Measurements from ENCODE around the gene EXOSC9.

The EXOSC9 gene

GRCh38 chr4:121789455-121789854, 11.7 kb upstream of the EXOSC9 start:
- Histone ChIP-seq H3K9me3 (ENCODE audit: control insufficient read depth, insufficient read depth, low read depth, low read length) (0 out of 2 replicates have a peak, but pooled peaks cover under 1% of the 10 kb centered on the region), H3K27ac (ENCODE audit: low read depth, low read length) (no peak overlapping the region), H3K4me1 (ENCODE audit: control insufficient read depth, insufficient read depth, low read length) (peaks cover 3% of the 10 kb centered on the region; the same call in 1 of the 2 replicates), H3K27me3 (ENCODE audit: control insufficient read depth, insufficient read depth, low read length) (no peaks in the 10 kb centered on the region), H3K4me3 (ENCODE audit: low read depth, low read length) (no peak overlapping the region), H3K9ac (ENCODE audit: low read length) (no peak overlapping the region), H3K36me3 (ENCODE audit: control insufficient read depth, insufficient read depth, low read length) (no peaks in the 10 kb centered on the region)

DNA sequence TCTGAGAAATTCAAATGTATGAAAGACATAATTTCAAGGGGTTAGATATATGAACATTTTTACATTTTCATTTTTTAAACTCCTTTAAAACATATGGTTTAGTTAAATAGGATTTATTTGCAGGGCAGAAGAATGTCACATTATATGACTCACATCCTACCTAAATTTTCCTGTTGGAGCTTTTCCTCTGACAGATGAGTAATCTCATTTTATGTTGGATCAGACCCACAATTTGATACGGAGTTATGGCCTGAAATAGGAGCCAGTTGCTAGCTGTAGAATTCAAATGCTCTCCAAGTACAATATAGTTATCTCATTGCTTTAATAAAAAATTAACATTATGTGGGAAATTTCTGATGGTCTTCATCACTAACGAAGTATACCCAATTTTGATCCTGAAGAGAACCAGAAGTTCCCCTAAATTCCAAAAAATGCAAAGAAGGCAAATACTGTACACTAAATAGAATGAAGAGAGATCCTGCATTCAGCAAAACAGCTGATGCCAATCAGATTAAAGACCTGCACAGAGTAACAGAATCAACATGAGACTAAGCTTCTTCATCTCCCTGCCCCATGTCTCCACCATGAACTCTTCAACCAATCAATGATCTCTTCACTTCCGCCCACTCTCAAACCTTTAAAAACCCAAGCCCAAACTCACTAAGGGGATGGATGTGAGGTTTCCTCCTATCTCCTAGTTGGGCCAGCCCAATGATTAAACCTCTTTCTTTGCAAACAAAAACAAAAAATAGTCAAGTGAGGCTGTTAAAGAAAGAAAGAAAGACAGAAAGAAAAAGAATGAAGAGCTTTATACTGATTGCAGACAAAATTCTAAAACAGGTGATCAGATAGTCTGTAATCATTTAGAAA, 10.9 kb upstream of the EXOSC9 start:
- no peak overlapping the region for H3K9ac ChIP-seq (ENCODE audit: low read length)
- H3K27me3 ChIP-seq (ENCODE audit: control insufficient read depth, insufficient read depth, low read length): no peaks in the 10 kb centered on the region
- H3K4me3 ChIP-seq (ENCODE audit: low read depth, low read length): no peak overlapping the region
- H3K27ac ChIP-seq (ENCODE audit: low read depth, low read length): no peak overlapping the region
- H3K9me3 ChIP-seq (ENCODE audit: control insufficient read depth, insufficient read depth, low read depth, low read length): no peaks in the 10 kb centered on the region
- no peaks in the 10 kb centered on the region for H3K36me3 ChIP-seq (ENCODE audit: control insufficient read depth, insufficient read depth, low read length)
- H3K4me1 ChIP-seq (ENCODE audit: control insufficient read depth, insufficient read depth, low read length): peaks cover 9% of the 10 kb centered on the region

GRCh38 chr4:121790976-121791375, 10.1 kb upstream of the EXOSC9 start:
- H3K9ac ChIP-seq (ENCODE audit: low read length): no peak overlapping the region
- H3K27ac ChIP-seq (ENCODE audit: low read depth, low read length): no peak overlapping the region
- no peaks in the 10 kb centered on the region for H3K9me3 ChIP-seq (ENCODE audit: control insufficient read depth, insufficient read depth, low read depth, low read length)
- H3K27me3 ChIP-seq (ENCODE audit: control insufficient read depth, insufficient read depth, low read length): no peaks in the 10 kb centered on the region
- H3K36me3 ChIP-seq (ENCODE audit: control insufficient read depth, insufficient read depth, low read length): no peaks in the 10 kb centered on the region
- peaks cover 16% of the 10 kb centered on the region for H3K4me1 ChIP-seq (ENCODE audit: control insufficient read depth, insufficient read depth, low read length)
- H3K4me3 ChIP-seq (ENCODE audit: low read depth, low read length): no peak overlapping the region

- H3K4me3 ChIP-seq (ENCODE audit: low read depth, low read length): no peak overlapping the region
- no peaks in the 10 kb centered on the region for H3K27me3 ChIP-seq (ENCODE audit: control insufficient read depth, insufficient read depth, low read length)
- H3K9me3 ChIP-seq (ENCODE audit: control insufficient read depth, insufficient read depth, low read depth, low read length): no peaks in the 10 kb centered on the region
- H3K9ac ChIP-seq (ENCODE audit: low read length): no peak overlapping the region
- H3K4me1 ChIP-seq (ENCODE audit: control insufficient read depth, insufficient read depth, low read length): peaks cover 20% of the 10 kb centered on the region
- H3K27ac ChIP-seq (ENCODE audit: low read depth, low read length): no peak overlapping the region
- no peaks in the 10 kb centered on the region for H3K36me3 ChIP-seq (ENCODE audit: control insufficient read depth, insufficient read depth, low read length)
Observed at GRCh38 chr4:121791481-121791880, 9.6 kb upstream of the EXOSC9 start.

DNA sequence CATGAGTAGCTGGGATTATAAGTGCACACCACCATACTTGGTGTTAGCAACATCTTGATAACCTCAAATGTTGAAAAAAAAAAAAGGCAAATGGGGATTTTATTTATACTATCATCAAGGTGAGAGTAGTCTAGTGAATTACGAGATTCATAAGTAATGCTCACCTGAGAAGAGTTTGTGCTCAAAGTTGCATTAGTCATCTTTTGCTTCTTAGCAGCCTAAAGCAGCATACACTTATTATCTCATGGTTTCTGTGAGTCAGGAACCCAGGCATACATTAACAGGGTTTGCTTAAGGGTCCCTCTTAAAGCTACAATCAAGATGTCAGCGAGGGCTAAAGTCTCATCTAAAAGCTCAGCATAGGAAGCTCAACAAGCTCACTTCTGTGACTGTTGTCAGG, 8.2 kb upstream of the EXOSC9 start:
- peaks cover 24% of the 10 kb centered on the region for H3K4me1 ChIP-seq (ENCODE audit: control insufficient read depth, insufficient read depth, low read length)
- H3K36me3 ChIP-seq (ENCODE audit: control insufficient read depth, insufficient read depth, low read length): no peaks in the 10 kb centered on the region
- H3K4me3 ChIP-seq (ENCODE audit: low read depth, low read length): no peak overlapping the region

DNA sequence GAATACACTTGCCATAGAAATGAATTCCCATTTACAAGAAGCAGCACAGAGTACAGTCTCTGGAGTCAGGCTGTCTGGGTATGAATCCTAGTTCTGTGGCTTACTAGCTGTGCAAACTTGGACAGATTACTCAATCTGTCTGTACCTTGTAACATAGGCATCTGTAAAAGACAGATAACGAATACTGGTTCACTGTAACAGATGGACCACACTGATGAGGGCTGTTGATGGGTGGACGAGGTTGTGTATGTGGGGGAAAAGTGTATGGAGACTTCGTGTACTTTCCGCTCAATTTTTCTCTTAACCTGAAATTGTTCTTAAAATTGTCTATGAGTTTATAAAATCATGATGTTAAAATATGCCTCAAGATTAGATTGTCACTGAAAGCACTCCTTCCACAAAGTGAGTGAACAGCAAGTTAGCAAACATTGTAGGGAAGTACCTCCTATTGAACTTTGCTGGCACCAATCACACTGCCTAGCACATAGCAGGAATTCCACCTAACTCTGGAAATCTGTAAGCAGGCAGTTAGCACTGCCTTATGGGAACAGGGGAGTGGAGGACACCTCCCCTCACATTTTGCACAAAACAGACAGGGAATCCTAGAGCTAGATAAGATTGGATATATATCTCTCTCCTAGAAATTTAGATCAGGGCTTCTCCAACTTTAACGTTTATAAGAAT, 6.5 kb upstream of the EXOSC9 start:
- Histone ChIP-seq H3K4me3 (ENCODE audit: low read depth, low read length) (no peak overlapping the region), H3K9me3 (ENCODE audit: control insufficient read depth, insufficient read depth, low read depth, low read length) (no peaks in the 10 kb centered on the region), H3K9ac (ENCODE audit: low read length) (no peak overlapping the region), H3K36me3 (ENCODE audit: control insufficient read depth, insufficient read depth, low read length) (no peaks in the 10 kb centered on the region), H3K27ac (ENCODE audit: low read depth, low read length) (no peak overlapping the region), H3K4me1 (ENCODE audit: control insufficient read depth, insufficient read depth, low read length) (peaks cover 24% of the 10 kb centered on the region), H3K27me3 (ENCODE audit: control insufficient read depth, insufficient read depth, low read length) (no peaks in the 10 kb centered on the region)

More for the DNA sequence above, 8.2 kb upstream of the EXOSC9 start:
- Histone ChIP-seq H3K27me3 (ENCODE audit: control insufficient read depth, insufficient read depth, low read length) (no peaks in the 10 kb centered on the region), H3K9me3 (ENCODE audit: control insufficient read depth, insufficient read depth, low read depth, low read length) (no peaks in the 10 kb centered on the region), H3K27ac (ENCODE audit: low read depth, low read length) (no peak overlapping the region), H3K9ac (ENCODE audit: low read length) (no peak overlapping the region)

- peak overlapping the region; percentile 92 for H3K27ac ChIP-seq (ENCODE audit: low read depth, low read length)
- no peak overlapping the region for H3K4me3 ChIP-seq (ENCODE audit: low read depth, low read length)
- peak overlapping the region; percentile 67 for H3K9ac ChIP-seq (ENCODE audit: low read length)
- no peaks in the 10 kb centered on the region for H3K36me3 ChIP-seq (ENCODE audit: control insufficient read depth, insufficient read depth, low read length)
- no peaks in the 10 kb centered on the region for H3K27me3 ChIP-seq (ENCODE audit: control insufficient read depth, insufficient read depth, low read length)
- H3K9me3 ChIP-seq (ENCODE audit: control insufficient read depth, insufficient read depth, low read depth, low read length): no peaks in the 10 kb centered on the region
- peaks cover 29% of the 10 kb centered on the region for H3K4me1 ChIP-seq (ENCODE audit: control insufficient read depth, insufficient read depth, low read length)
Observed at GRCh38 chr4:121796283-121796682, 4.8 kb upstream of the EXOSC9 start.

- Histone ChIP-seq H3K4me1 (ENCODE audit: control insufficient read depth, insufficient read depth, low read length) (peaks cover 32% of the 10 kb centered on the region), H3K9ac (ENCODE audit: low read length) (no peak overlapping the region), H3K27me3 (ENCODE audit: control insufficient read depth, insufficient read depth, low read length) (no peaks in the 10 kb centered on the region), H3K27ac (ENCODE audit: low read depth, low read length) (no peak overlapping the region), H3K36me3 (ENCODE audit: control insufficient read depth, insufficient read depth, low read length) (peaks cover 19% of the 10 kb centered on the region), H3K4me3 (ENCODE audit: low read depth, low read length) (no peak overlapping the region), H3K9me3 (ENCODE audit: control insufficient read depth, insufficient read depth, low read depth, low read length) (no peaks in the 10 kb centered on the region)
Observed at GRCh38 chr4:121799208-121799823, 1.8 kb upstream of the EXOSC9 start.

GRCh38 chr4:121799867-121800501, 1.1 kb upstream of the EXOSC9 start:
- Histone ChIP-seq H3K9me3 (ENCODE audit: control insufficient read depth, insufficient read depth, low read depth, low read length) (no peaks in the 10 kb centered on the region), H3K4me3 (ENCODE audit: low read depth, low read length) (no peak overlapping the region), H3K27me3 (ENCODE audit: control insufficient read depth, insufficient read depth, low read length) (no peaks in the 10 kb centered on the region), H3K9ac (ENCODE audit: low read length) (no peak overlapping the region), H3K4me1 (ENCODE audit: control insufficient read depth, insufficient read depth, low read length) (peaks cover 25% of the 10 kb centered on the region), H3K27ac (ENCODE audit: low read depth, low read length) (no peak overlapping the region), H3K36me3 (ENCODE audit: control insufficient read depth, insufficient read depth, low read length) (peaks cover 26% of the 10 kb centered on the region)

DNA sequence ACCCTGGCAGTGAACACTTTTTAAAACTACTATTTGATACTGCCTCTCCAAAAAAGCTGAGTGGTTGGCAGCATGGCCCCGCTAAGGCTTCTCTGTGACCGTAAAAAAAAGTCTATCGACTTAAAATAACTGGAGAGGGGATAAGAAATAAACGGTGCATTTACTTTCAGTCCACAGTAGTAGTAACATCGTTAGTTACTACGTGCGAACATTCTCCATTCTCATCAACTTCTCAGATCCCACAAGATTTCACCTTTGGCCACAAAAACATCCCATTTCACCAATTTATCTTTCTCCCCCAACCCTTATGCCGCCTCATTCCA, 524 bp upstream of the EXOSC9 start:
- H3K36me3 ChIP-seq (ENCODE audit: control insufficient read depth, insufficient read depth, low read length): peaks cover 32% of the 10 kb centered on the region
- H3K4me1 ChIP-seq (ENCODE audit: control insufficient read depth, insufficient read depth, low read length): peaks cover 21% of the 10 kb centered on the region
- H3K9me3 ChIP-seq (ENCODE audit: control insufficient read depth, insufficient read depth, low read depth, low read length): no peaks in the 10 kb centered on the region
- peak overlapping the region; percentile 88 for H3K4me3 ChIP-seq (ENCODE audit: low read depth, low read length)
- H3K27me3 ChIP-seq (ENCODE audit: control insufficient read depth, insufficient read depth, low read length): no peaks in the 10 kb centered on the region
- peak overlapping the region; percentile 86 for H3K27ac ChIP-seq (ENCODE audit: low read depth, low read length)
- peak overlapping the region; percentile 98 for H3K9ac ChIP-seq (ENCODE audit: low read length)

GRCh38 chr4:121801715-121802075, 572 bp downstream of the EXOSC9 start:
- Histone ChIP-seq H3K9ac (ENCODE audit: low read length) (peak overlapping the region; percentile 98), H3K4me3 (ENCODE audit: low read depth, low read length) (peak overlapping the region; percentile 88), H3K4me1 (ENCODE audit: control insufficient read depth, insufficient read depth, low read length) (peaks cover 11% of the 10 kb centered on the region), H3K9me3 (ENCODE audit: control insufficient read depth, insufficient read depth, low read depth, low read length) (no peaks in the 10 kb centered on the region), H3K27me3 (ENCODE audit: control insufficient read depth, insufficient read depth, low read length) (no peaks in the 10 kb centered on the region), H3K36me3 (ENCODE audit: control insufficient read depth, insufficient read depth, low read length) (peaks cover 43% of the 10 kb centered on the region), H3K27ac (ENCODE audit: low read depth, low read length) (peak overlapping the region; percentile 86)
